Measurements from ENCODE around the gene KCND3.

The KCND3 gene

GRCh38 chr1:111769517-111770146 lies 219.8 kb downstream of the KCND3 start:
- Histone ChIP-seq H3K4me1 (ENCODE audit: control insufficient read depth, insufficient read depth, low read length) (no peaks in the 10 kb centered on the region), H3K27ac (ENCODE audit: extremely low read depth, low read depth, low read length) (no peak overlapping the region), H3K9me3 (ENCODE audit: control insufficient read depth, insufficient read depth, low read depth, low read length) (no peaks in the 10 kb centered on the region), H3K36me3 (ENCODE audit: control insufficient read depth in 2 of 2, insufficient read depth in 1 of 2, low read length in 2 of 2) (peaks cover 3 to 50% of the 10 kb centered on the region in 2 experiments; a peak in 2 of 3 replicates), H3K4me3 (ENCODE audit: low read depth, low read length) (no peak overlapping the region)
- ChIA-PET CTCF (interaction anchor here (0.6 to 5.3 kb wide), 23 partner anchors 9 to 546 kb away, joined by 3 to 83 read pairs (median 4); partner anchors contain the start of genes DDX20, INKA2 and OVGP1), POLR2A (interaction anchor here (0.9 kb wide), 1 partner anchor 262 kb away, joined by 3 read pairs; no protein-coding TSS in a partner anchor)
- TF ChIP-seq ZNF2 (tag by site-specific recombination; IDR thresholded peaks at IDR 0.05) = 0 out of 2 replicates have a peak, but pooled peaks have one; percentile 24
- peak; percentile 54 for TF ChIP-seq CTCF (tag by site-specific recombination; IDR thresholded peaks at IDR 0.05)
- peak; percentile 93 for TF ChIP-seq ZNF654 (tag by site-specific recombination; IDR thresholded peaks at IDR 0.05; ENCODE audit: low read depth)
- TF ChIP-seq ZNF24 (tag by site-specific recombination; IDR thresholded peaks at IDR 0.05) = no peak
- 0 out of 2 replicates have a peak, but pooled peaks have one; percentile 24 for TF ChIP-seq ZNF184 (tag by site-specific recombination; IDR thresholded peaks at IDR 0.05)
- no peak for TF ChIP-seq ZNF548 (tag by site-specific recombination; IDR thresholded peaks at IDR 0.05)
- peak; percentile 64 for TF ChIP-seq ZNF660 (tag by site-specific recombination; IDR thresholded peaks at IDR 0.05)

- Histone ChIP-seq H3K4me1 (ENCODE audit: control insufficient read depth, insufficient read depth, low read length) (no peaks in the 10 kb centered on the region), H3K36me3 (ENCODE audit: control insufficient read depth in 2 of 2, insufficient read depth in 1 of 2, low read length in 2 of 2) (peaks cover 7 to 61% of the 10 kb centered on the region in 2 experiments), H3K4me3 (ENCODE audit: low read depth, low read length) (no peak overlapping the region), H3K27ac (ENCODE audit: extremely low read depth, low read depth, low read length) (no peak overlapping the region), H3K9me3 (ENCODE audit: control insufficient read depth, insufficient read depth, low read depth, low read length) (no peaks in the 10 kb centered on the region)
- ChIA-PET CTCF (interaction anchor here (0.6 to 5.3 kb wide), 16 partner anchors 13 to 843 kb away, joined by 3 to 83 read pairs (median 4); partner anchors contain the start of genes DDX20 and OVGP1), POLR2A (interaction anchor here (1.0 kb wide), 1 partner anchor 29 kb away, joined by 3 read pairs; the partner anchor contains the start of gene INKA2)
- TF ChIP-seq ZNF623 (tag by site-specific recombination; IDR thresholded peaks at IDR 0.05) (no peak), ZNF530 (tag by site-specific recombination; IDR thresholded peaks at IDR 0.05; ENCODE audit: low read depth) (no peak), ZNF645 (tag by site-specific recombination; IDR thresholded peaks at IDR 0.05) (no peak), ZNF114 (tag by site-specific recombination; IDR thresholded peaks at IDR 0.05) (no peak), ZNF423 (tag by site-specific recombination; IDR thresholded peaks at IDR 0.05) (no peak), ZNF398 (tag by site-specific recombination; IDR thresholded peaks at IDR 0.05) (no peak), ZNF548 (tag by site-specific recombination; IDR thresholded peaks at IDR 0.05) (no peak), ZNF664 (tag by site-specific recombination; IDR thresholded peaks at IDR 0.05) (no peak), ZNF843 (tag by site-specific recombination; IDR thresholded peaks at IDR 0.05) (no peak), KLF8 (tag by site-specific recombination; IDR thresholded peaks at IDR 0.05) (no peak), YY2 (tag by site-specific recombination; IDR thresholded peaks at IDR 0.05) (no peak), ZNF629 (tag by site-specific recombination; IDR thresholded peaks at IDR 0.05) (no peak), PATZ1 (tag by site-specific recombination; IDR thresholded peaks at IDR 0.05) (no peak), HOXC10 (CRISPR knock-in tag; IDR thresholded peaks at IDR 0.05) (no peak), SCRT2 (tag by site-specific recombination; IDR thresholded peaks at IDR 0.05) (no peak), ZNF184 (tag by site-specific recombination; IDR thresholded peaks at IDR 0.05) (no peak)
These were observed 220.8 kb downstream of the KCND3 start for GRCh38 chr1:111768625-111769024.
